PC-3 (cell line): ENCODE results near the gene TNRC6B. TPM values are rescaled to one million over a fixed set of nuclear protein-coding genes. Genes with fewer than 3 reads are reported as not detected.

Source experiments
- ATAC-seq: fragments of 200-7000 bp; cut with Tn5 transposase; 2 replicates; pipeline ENCODE4 v1.9.1; 2020; ENCODE audit warnings: mild to moderate bottlenecking, moderate library complexity
- BruUV-seq: library from RNA; stranded (reverse); fragments of 400-500 nt; replicated peaks from 2 replicates; lab custom pipeline; 2021; lab: Mats Ljungman, UMichigan
- CTCF ChIA-PET: fragments of 300-600 bp; sonication (Branson Sonifier 250); formaldehyde crosslinking; loops from one replicate; lab custom pipeline; 2022; ENCODE audit warnings: antibody characterized with exemption; lab: Charles Lee
- POLR2A ChIA-PET: fragments of 300-600 bp; sonication (Branson Sonifier 250); formaldehyde crosslinking; loops from one replicate; lab custom pipeline; 2022; ENCODE audit warnings: antibody characterized with exemption; ENCODE audit not compliant: unreplicated experiment; lab: Charles Lee
- DNase-seq: peaks from one replicate; pipeline ENCODE4 v3.0.0-alpha.2; 2015
- H2AFZ ChIP-seq: fragments of 300-600 bp; sonication (generic); 2 replicates; pipeline ENCODE4 v1.6.0; 2016; ENCODE audit warnings: antibody characterized with exemption, low read length
- H3F3A ChIP-seq: fragments of 300-600 bp; sonication (generic); one replicate; pipeline ENCODE4 v1.6.0; 2017; ENCODE audit warnings: antibody characterized with exemption, low read length, control low read depth, mild to moderate bottlenecking; ENCODE audit not compliant: unreplicated experiment
- H3K27ac ChIP-seq: fragments of 300-600 bp; sonication (generic); 2 replicates; pipeline ENCODE4 v1.5.1; 2016; ENCODE audit warnings: mild to moderate bottlenecking, low read length
- H3K27me3 ChIP-seq: fragments of 300-600 bp; sonication (generic); 2 replicates; pipeline ENCODE4 v1.6.1; 2016; ENCODE audit warnings: low read length, mixed read lengths
- H3K36me3 ChIP-seq: fragments of 300-600 bp; sonication (generic); 2 replicates; pipeline ENCODE4 v1.6.1; 2016; ENCODE audit warnings: low read depth, mixed run types, low read length, mixed read lengths
- H3K4me1 ChIP-seq: fragments of 300-600 bp; sonication (generic); 2 replicates; pipeline ENCODE4 v1.5.1; 2016; ENCODE audit warnings: low read length; ENCODE audit not compliant: insufficient read depth
- H3K4me2 ChIP-seq: fragments of 300-600 bp; sonication (generic); 2 replicates; pipeline ENCODE4 v1.6.0; 2016; ENCODE audit warnings: low read length
- H3K4me3 ChIP-seq: fragments of 300-600 bp; sonication (generic); 2 replicates; pipeline ENCODE4 v1.5.1; 2016; ENCODE audit warnings: mild to moderate bottlenecking, low read length, mixed read lengths
- H3K79me2 ChIP-seq: fragments of 300-600 bp; sonication (generic); 2 replicates; pipeline ENCODE4 v1.6.1; 2017; ENCODE audit warnings: low read length, mixed read lengths
- H3K9ac ChIP-seq: fragments of 300-600 bp; sonication (generic); 2 replicates; pipeline ENCODE4 v1.6.0; 2016; ENCODE audit warnings: mild to moderate bottlenecking, low read length
- H3K9me2 ChIP-seq: fragments of 300-600 bp; sonication (generic); replicated peaks from 2 replicates; pipeline ENCODE4 v1.6.1; 2016; ENCODE audit warnings: mixed run types, low read length, mixed read lengths
- H3K9me3 ChIP-seq: fragments of 300-600 bp; sonication (generic); 2 replicates; pipeline ENCODE4 v1.6.1; 2016; ENCODE audit warnings: low read length, mixed read lengths
- H4K20me1 ChIP-seq: fragments of 300-600 bp; sonication (generic); 2 replicates; pipeline ENCODE4 v1.6.1; 2016; ENCODE audit warnings: low read length, mixed read lengths
- EZH2 ChIP-seq: fragments of 300-600 bp; sonication (generic); IDR thresholded peaks from one replicate; pipeline ENCODE4 v1.6.1; 2017; ENCODE audit warnings: antibody characterized with exemption, mild to moderate bottlenecking, low read length; ENCODE audit not compliant: unreplicated experiment
- EZH2phosphoT487 ChIP-seq: fragments of 300-600 bp; sonication (generic); IDR thresholded peaks from 2 replicates; pipeline ENCODE4 v1.6.1; 2018; ENCODE audit warnings: mild to moderate bottlenecking, antibody characterized with exemption, low read length, borderline replicate concordance
- intact Hi-C: fragments of 100-400 bp; cut with micrococcal nuclease; formaldehyde crosslinking; loops from 2 replicates; pipeline ENCODE4 v1.9.0; 2023
- total RNA-seq: library from RNA; depleted of rRNA; stranded (reverse); fragments of >200 nt; gene quantifications from 2 replicates; pipeline ENCODE4 v1.2.3, GENCODE V29; 2014
- TF ChIP-seq, protein P1 (sequence below): fragments of 300-600 bp; sonication (generic); conservative IDR thresholded peaks from 2 replicates; pipeline ENCODE4 v1.5.1; 2017; ENCODE audit warnings: antibody characterized with exemption, low read depth, mild to moderate bottlenecking, low read length

The TNRC6B gene
- total RNA-seq, 1 experiment from 2014 or later = 21.3 TPM

DNA sequence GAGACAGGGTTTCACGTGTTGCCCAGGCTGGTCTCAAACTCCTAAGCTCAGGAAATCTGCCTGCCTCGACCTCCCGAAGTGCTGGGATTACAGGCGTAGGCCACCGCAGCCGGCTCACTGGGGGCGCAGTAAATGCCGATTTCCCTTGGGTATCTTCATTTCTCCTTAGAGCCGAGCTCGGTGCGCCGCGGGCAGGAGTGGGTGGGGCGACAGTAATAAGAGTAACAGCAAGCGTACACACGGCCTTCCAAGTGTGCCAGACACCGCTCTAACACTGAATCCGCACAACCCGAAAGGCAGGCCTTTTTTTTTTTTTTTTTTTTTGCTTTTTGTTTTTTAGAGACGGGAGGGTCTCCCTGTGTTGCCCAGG lies 168.1 kb downstream of the TNRC6B start:
- ATAC-seq = peak; percentile 35
- POLR2A ChIA-PET = interaction anchor here (1.2 kb wide), 1 partner anchor 302 kb away, joined by 7 read pairs; no protein-coding TSS in a partner anchor
- CTCF ChIA-PET = no interaction called here

DNA sequence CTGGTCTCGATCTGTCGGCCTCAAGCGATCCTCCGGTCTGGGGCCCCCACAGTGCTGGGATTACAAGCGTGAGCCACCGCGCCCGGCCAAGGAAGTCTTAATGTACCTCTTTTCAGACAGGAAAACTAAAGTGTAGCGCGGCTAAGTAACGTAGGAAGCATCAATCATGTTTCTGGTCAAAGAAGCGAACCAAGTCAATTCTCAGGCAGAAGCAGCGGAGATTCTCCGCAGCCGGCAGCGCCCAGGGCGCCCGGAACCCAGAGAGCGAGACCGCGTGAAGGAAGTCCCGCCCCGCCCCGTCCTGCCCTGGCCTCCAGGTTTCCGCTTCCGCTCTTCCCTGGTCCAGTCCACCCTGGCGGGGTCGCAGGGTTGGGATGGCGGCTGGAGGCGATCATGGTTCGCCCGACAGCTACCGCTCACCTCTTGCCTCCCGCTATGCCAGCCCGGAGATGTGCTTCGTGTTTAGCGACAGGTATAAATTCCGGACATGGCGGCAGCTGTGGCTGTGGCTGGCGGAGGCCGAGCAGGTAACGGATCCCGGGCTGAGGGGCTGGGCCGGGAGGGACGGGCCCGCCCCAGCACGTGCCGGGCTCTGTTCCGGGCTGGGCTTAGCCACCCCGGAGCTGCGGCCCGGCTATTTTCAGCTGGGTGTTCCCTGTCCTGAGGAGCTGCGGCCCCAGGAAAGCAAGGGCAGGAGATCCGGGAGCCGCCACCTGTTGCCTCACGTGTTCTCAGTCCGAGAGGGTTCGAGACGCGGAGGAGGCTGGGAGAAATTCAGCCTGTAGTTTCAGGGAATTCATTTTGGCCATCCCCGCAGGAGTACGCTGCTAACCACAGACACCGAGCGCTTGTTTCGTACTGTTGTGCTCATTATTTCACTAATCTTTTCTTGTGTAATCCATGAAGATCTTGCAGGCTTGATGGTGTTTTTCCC lies 168.7 kb downstream of the TNRC6B start, which contains the start of gene ADSL:
Gene ADSL, plus strand, starts transcription at position 316 of the 934 bp plus-strand sequence. Its CDS starts 59 bp downstream, at position 375.
- CTCF ChIA-PET = no interaction called here
- Histone ChIP-seq H3K9ac (peak within 1 kb of the TSS; percentile 83), H2AFZ (peak within 1 kb of the TSS; percentile 90), H3K27me3 (no peaks in the 10 kb centered on the region), H3K4me1 (peaks cover 6% of the 10 kb centered on the region; the same call in 1 of the 2 replicates), H3K9me2 (no peaks in the 10 kb centered on the region), H3K9me3 (no peaks in the 10 kb centered on the region), H3K4me3 (peak within 1 kb of the TSS; percentile 92), H3F3A (no peaks in the 10 kb centered on the region), H3K36me3 (peaks cover 6% of the 10 kb centered on the region; the same call in 1 of the 2 replicates), H3K4me2 (peak within 1 kb of the TSS; percentile 89), H3K79me2 (peaks cover 34% of the 10 kb centered on the region), H3K27ac (peak within 1 kb of the TSS; percentile 76), H4K20me1 (no peaks in the 10 kb centered on the region)
- no TSS peak for BruUV-seq
- TF ChIP-seq EZH2phosphoT487 = no peak
- TF ChIP-seq, protein P1, sequence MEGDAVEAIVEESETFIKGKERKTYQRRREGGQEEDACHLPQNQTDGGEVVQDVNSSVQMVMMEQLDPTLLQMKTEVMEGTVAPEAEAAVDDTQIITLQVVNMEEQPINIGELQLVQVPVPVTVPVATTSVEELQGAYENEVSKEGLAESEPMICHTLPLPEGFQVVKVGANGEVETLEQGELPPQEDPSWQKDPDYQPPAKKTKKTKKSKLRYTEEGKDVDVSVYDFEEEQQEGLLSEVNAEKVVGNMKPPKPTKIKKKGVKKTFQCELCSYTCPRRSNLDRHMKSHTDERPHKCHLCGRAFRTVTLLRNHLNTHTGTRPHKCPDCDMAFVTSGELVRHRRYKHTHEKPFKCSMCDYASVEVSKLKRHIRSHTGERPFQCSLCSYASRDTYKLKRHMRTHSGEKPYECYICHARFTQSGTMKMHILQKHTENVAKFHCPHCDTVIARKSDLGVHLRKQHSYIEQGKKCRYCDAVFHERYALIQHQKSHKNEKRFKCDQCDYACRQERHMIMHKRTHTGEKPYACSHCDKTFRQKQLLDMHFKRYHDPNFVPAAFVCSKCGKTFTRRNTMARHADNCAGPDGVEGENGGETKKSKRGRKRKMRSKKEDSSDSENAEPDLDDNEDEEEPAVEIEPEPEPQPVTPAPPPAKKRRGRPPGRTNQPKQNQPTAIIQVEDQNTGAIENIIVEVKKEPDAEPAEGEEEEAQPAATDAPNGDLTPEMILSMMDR = no peak
- TF ChIP-seq EZH2 = no peak
- POLR2A ChIA-PET = interaction anchor here (1.2 kb wide), 1 partner anchor 302 kb away, joined by 7 read pairs; no protein-coding TSS in a partner anchor
- DNase-seq (peak; percentile 76), ATAC-seq (peak; percentile 93)
- intact Hi-C loops = loop anchor here (2.0 to 5.0 kb wide), 3 partner anchors 109 to 302 kb away; partner anchors contain the start of gene TNRC6B

More for the DNA sequence above, 168.1 kb downstream of the TNRC6B start:
- Histone ChIP-seq H3K9ac (peak overlapping the region; percentile 83), H3K4me1 (peaks cover 6% of the 10 kb centered on the region; the same call in 1 of the 2 replicates), H2AFZ (peak overlapping the region; percentile 90), H3K27me3 (no peaks in the 10 kb centered on the region), H3K79me2 (peaks cover 34% of the 10 kb centered on the region), H3K4me3 (peak overlapping the region; percentile 92), H3F3A (no peaks in the 10 kb centered on the region), H4K20me1 (no peaks in the 10 kb centered on the region), H3K27ac (peak overlapping the region; percentile 76), H3K36me3 (peaks cover 6% of the 10 kb centered on the region; the same call in 1 of the 2 replicates), H3K4me2 (peak overlapping the region; percentile 89), H3K9me3 (no peaks in the 10 kb centered on the region), H3K9me2 (no peaks in the 10 kb centered on the region)
- TF ChIP-seq EZH2phosphoT487 (no peak), EZH2 (no peak)
- TF ChIP-seq, protein P1 = no peak
- TSS peak; percentile 95 for BruUV-seq
- intact Hi-C loops = loop anchor here (2.0 to 5.0 kb wide), 4 partner anchors 108 to 301 kb away; partner anchors contain the start of gene TNRC6B
- peak; percentile 19 for DNase-seq
